ENCODE results near the gene CBX7. TPM values are rescaled to one million over a fixed set of nuclear protein-coding genes. Genes with fewer than 3 reads are reported as not detected.

CBX7 gene
- total and polyA plus RNA-seq, 2 of the 4 experiments (the other 2 are of a cell fraction) = 0.90 to 3.6 TPM

DNA sequence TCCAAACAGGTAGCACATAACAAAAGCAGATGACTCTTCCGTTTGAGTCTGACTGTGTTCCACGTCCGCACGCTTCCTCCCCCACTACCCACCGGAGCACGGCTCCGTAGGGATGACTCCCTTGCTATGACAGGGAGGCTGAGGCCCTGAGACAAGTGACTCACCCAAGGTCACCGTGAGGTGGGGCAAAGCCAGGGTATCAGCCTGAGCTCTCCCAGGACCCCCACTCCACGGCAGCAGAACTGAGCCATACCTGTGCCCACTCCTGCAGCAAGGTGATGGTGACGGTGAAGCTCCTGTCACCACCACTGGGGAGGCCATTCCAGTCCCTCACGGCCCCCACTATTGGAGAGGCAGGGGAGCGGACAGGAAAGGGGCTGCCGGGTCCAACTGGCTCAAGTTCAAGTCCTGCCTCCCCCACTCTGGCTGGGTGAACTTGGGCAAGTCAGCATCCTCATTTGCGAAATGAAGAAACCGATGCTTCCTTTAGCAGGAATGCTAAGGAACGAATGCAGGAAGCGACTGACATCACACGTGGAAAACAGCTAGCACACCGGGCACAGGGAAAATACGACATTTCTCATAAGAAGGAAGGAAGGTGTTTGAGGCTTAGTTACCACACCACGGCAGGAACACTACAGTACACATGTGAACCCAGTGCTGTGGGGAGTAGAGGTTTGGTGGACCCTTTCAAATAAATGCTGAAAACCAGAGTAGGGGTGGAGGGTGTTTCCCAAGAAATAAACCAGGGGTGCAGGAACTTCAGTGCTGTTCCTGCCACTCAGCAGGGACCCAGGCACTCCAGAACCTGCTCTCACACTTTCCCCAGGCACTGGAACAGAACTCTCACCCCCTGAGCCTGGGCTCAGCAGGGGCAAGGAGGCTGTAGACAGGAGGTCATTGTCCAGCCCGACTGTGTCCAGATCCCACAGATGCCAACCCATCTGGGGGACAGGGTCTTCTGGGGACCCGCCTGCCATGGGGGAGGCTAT is 32.4 kb upstream of the CBX7 start:
- peak overlapping the region; percentile 79 for H2AK5ac ChIP-seq (ENCODE audit: low read depth, low read length)
- peak overlapping the region; percentile 79 for H2BK20ac ChIP-seq (ENCODE audit: low read depth, low read length)
- in situ Hi-C loops (cut with MboI; ENCODE audit: low sequenced_read_pairs) = no loop called here
- peak overlapping the region; percentile 25 for H4K5ac ChIP-seq (ENCODE audit: low read depth, low read length)
- no peak overlapping the region for H3K4me2 ChIP-seq (ENCODE audit: low read depth, low read length)
- DNase-seq (no peak), ATAC-seq (ENCODE audit: low read depth) (no peak)
- CTCF ChIA-PET = interaction anchor here (0.5 to 1.0 kb wide), 3 partner anchors 10 to 132 kb away, joined by 3 to 4 read pairs (median 3); no protein-coding TSS in a partner anchor
- H3K4me3 ChIP-seq (ENCODE audit: insufficient read depth, low read depth, low read length) = no peak overlapping the region
- H3K27ac ChIP-seq (ENCODE audit: insufficient read depth, low read length) = peak overlapping the region; percentile 44
- H3K9me1 ChIP-seq (ENCODE audit: insufficient read depth, low read length) = peaks cover 7% of the 10 kb centered on the region; the same call in 1 of the 2 replicates
- peak overlapping the region; percentile 93 for H4K91ac ChIP-seq (ENCODE audit: insufficient read depth, low read depth, low read length)
- peak overlapping the region; percentile 30 for H3K9ac ChIP-seq (ENCODE audit: low read depth, low read length)
- H3K4ac ChIP-seq (ENCODE audit: low read depth, low read length) = peak overlapping the region; percentile 83
- peak overlapping the region; percentile 88 for H3K18ac ChIP-seq (ENCODE audit: low read depth, low read length)
- dilution Hi-C loops (cut with HindIII; ENCODE audit: low sequenced_read_pairs, unreplicated experiment) = no loop called here
- no CpG with 5 or more reads among the region's 23 CpGs for WGBS, 2 experiments (ENCODE audit: extremely low coverage in 2 of 2, insufficient read length in 1 of 2)
- peak overlapping the region; percentile 55 to 88; a peak in 3 of 4 replicates for H4K8ac ChIP-seq (ENCODE audit: low read depth in 2 of 2, low read length in 2 of 2)
- peak overlapping the region; percentile 76; the same call in 1 of the 2 replicates for H3K23ac ChIP-seq (ENCODE audit: low read depth, low read length)
- peak overlapping the region; percentile 58 for H3K14ac ChIP-seq (replicated peaks; ENCODE audit: low read depth, low read length)
- no peaks in the 10 kb centered on the region for H3K27me3 ChIP-seq (ENCODE audit: control insufficient read depth, insufficient read depth, low read length)
- 0 out of 2 replicates have a peak, but pooled peaks cover 3% of the 10 kb centered on the region for H3K9me3 ChIP-seq (ENCODE audit: control insufficient read depth, insufficient read depth, low read length)
- no peaks in the 10 kb centered on the region for H4K20me1 ChIP-seq (ENCODE audit: insufficient read depth, low read length)
- no peaks in the 10 kb centered on the region for H3K79me1 ChIP-seq (ENCODE audit: low read depth in 1 of 2, low read length in 2 of 2)
- H3K4me1 ChIP-seq (ENCODE audit: control insufficient read depth, insufficient read depth, low read length) = peaks cover 10% of the 10 kb centered on the region
- peak overlapping the region; percentile 80 for H2BK5ac ChIP-seq (ENCODE audit: low read depth, low read length, poor library complexity, severe bottlenecking)
- no TSS peak for BruUV-seq (replicated peaks)
- intact Hi-C loops (cut with micrococcal nuclease) = no loop called here
- TF ChIP-seq CEBPB (IDR thresholded peaks at IDR 0.05; ENCODE audit: low read depth, low read length) (no peak), MAFK (IDR thresholded peaks at IDR 0.05; ENCODE audit: low read depth, low read length) (no peak), RCOR1 (IDR thresholded peaks at IDR 0.05; ENCODE audit: insufficient replicate concordance, low read length) (no peak), RFX5 (IDR thresholded peaks at IDR 0.05; ENCODE audit: low read depth, low read length) (no peak), MXI1 (IDR thresholded peaks at IDR 0.05; ENCODE audit: borderline replicate concordance, low read depth, low read length) (no peak), SMC3 (IDR thresholded peaks at IDR 0.05; ENCODE audit: low read depth, low read length) (no peak), RAD21 (IDR thresholded peaks at IDR 0.05; ENCODE audit: low read length) (no peak)
- TF ChIP-seq, protein P1, sequence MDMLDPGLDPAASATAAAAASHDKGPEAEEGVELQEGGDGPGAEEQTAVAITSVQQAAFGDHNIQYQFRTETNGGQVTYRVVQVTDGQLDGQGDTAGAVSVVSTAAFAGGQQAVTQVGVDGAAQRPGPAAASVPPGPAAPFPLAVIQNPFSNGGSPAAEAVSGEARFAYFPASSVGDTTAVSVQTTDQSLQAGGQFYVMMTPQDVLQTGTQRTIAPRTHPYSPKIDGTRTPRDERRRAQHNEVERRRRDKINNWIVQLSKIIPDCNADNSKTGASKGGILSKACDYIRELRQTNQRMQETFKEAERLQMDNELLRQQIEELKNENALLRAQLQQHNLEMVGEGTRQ (IDR thresholded peaks at IDR 0.05; ENCODE audit: low read depth, low read length) = no peak
- peak overlapping the region; percentile 74 for H2AK9ac ChIP-seq (replicated peaks; ENCODE audit: low read depth, low read length, poor library complexity)
- peak overlapping the region; percentile 91 for H2BK120ac ChIP-seq (ENCODE audit: low read depth, low read length)
- H3K36me3 ChIP-seq (ENCODE audit: control insufficient read depth, insufficient read depth, low read length) = no peaks in the 10 kb centered on the region
- H2BK15ac ChIP-seq (ENCODE audit: low read depth, low read length) = peak overlapping the region; percentile 92; the same call in 2 of the 3 replicates
- peak overlapping the region; percentile 90 for H2AFZ ChIP-seq (replicated peaks; ENCODE audit: low read length, poor library complexity)
- POLR2A ChIA-PET (ENCODE audit: unreplicated experiment) = no interaction called here
- H3K56ac ChIP-seq (ENCODE audit: extremely low read depth, insufficient read depth, low read length) = no peak overlapping the region

Data from IMR-90 (cell line).